Inflammatory macrophage treated with lipopolysaccharide for 1 hour (primary cell): ENCODE results near the gene DNAJA3.

ENCODE experiments used
- DNase-seq, 2 donors: peaks; one replicate each; pipeline ENCODE4 v3.0.0-alpha.2; 2020 to 2022

Gene DNAJA3

DNA sequence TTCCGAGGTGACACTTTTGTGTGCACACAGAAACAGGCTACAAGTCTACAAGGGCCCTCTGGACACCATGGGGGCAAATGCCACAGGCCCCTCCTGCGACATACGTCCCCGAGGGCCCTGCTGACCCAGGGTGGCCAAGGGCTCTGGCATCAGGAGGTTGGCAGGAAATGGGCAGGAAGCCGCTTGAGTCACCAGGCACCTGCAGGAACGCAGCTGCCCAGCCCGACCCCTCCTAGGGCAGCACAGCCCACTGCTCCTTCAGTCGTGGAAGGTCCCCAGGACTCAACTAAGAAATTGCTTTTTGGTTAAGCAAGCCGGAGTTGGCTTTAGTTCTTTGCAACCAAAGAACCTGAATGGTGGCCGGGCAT is 17.4 kb upstream of the DNAJA3 start:
- DNase-seq: no peak

- no peak for DNase-seq
Observed at GRCh38 chr16:4409081-4409932, 16.4 kb upstream of the DNAJA3 start.

- no peak for DNase-seq
Observed at GRCh38 chr16:4410335-4411075, 15.2 kb upstream of the DNAJA3 start.

GRCh38 chr16:4411684-4412083 is 14.0 kb upstream of the DNAJA3 start:
- no peak for DNase-seq

- DNase-seq: no peak
Observed at GRCh38 chr16:4412159-4412558, 13.5 kb upstream of the DNAJA3 start.

DNA sequence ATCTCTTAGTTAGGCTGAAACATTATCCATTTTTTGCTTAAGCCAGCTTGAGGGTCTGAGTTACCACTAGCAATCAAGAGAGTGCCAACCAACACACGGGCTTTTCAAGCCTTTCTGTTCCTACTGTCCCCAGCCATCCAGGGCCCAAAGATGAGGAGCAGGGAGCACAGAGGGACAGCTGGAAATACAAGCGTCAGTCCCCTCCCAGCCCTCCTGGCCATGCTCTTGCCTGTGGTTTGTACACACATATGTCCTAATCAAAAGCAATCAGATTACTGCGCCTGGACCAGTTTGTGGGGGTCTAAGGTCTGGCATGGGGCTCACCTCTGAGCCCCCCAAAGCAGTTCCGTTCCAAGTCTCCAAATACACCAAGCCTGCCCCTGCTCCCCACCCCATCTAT is 12.8 kb upstream of the DNAJA3 start:
- no peak for DNase-seq

- DNase-seq: no peak
Observed at GRCh38 chr16:4414187-4414917, 11.3 kb upstream of the DNAJA3 start.

GRCh38 chr16:4415538-4416199 is 10.0 kb upstream of the DNAJA3 start:
- DNase-seq: peak; percentile 82 to 83

DNA sequence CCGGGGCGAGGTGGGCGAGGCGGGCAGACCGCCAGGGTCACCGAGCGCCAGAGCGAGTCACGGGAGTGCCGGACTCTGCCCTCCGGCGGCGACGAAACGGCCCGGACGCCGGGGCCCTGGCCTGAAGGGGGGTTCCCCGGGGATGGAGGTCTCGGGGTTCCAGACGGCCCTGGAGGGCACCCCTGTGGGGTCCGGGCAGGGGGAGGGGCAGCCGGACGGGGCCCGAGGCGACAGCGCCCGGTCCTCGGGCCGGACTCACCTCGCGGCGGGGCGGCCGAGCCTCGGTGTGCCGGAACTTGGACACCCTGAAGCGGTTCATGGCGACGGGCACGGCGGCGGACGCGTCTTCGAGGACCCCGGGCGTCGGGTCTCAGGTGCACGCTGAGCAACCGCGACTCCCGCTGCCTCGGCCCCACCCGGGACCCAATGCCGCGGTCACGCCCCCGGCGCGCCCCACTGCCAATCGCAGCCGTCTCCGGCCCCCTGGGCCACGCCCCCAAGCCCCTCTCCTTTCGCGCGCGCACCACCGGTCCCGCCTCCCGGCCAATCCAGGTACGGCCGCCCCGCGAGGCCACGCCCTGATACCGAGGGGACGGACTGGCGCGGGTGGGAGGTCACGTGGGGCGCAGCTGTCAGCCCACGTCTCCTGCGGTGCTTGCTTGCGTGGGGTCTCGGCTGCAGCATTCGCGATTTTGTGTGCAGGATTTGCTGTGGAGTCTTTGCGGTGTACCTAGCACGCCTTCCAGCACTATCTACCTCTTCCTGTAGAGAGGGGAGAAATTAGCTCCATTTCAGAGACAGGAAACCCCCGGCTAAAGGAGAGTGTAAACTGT is 9.3 kb upstream of the DNAJA3 start, which contains the start of gene CORO7:
TSS of gene CORO7 (minus strand) at position 397 of the 833 bp plus-strand sequence. CDS start at position 319, 78 bp downstream.
- peak; percentile 92 to 96 for DNase-seq

GRCh38 chr16:4419402-4419959 is 6.2 kb upstream of the DNAJA3 start:
- DNase-seq: no peak

DNA sequence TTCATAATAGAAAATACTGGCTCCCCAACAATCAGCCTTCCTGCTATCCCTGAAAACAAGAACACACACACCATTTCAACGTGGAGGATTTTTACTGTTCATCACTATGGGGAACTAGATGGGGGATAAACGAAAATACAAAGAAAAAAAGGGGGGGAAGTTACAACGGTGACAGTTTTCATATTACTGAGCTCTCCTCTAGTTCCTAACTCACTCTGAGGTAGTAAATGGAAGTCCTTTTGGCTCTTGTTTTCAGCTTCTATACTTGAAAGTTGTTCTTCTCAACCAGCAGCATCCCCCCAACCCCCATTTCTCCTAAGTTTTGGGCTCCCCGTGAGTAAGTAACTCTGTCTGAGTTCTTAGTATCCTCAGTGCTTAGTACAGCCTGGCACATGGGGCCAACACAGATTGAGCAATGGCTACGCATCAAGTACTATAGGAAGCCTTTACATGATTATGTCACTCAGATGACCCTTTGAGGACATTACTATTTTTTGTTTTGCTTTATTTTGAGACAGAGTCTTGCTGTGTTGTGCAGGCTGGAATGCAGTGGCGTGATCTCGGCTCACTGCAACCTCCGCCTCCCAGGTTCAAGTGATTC is 5.1 kb upstream of the DNAJA3 start:
- peak in 1 of 2 donors; percentile 45 for DNase-seq

- peak in 1 of 2 donors; percentile 3 for DNase-seq
Observed at GRCh38 chr16:4426021-4426684, 485 bp downstream of the DNAJA3 start.

DNA sequence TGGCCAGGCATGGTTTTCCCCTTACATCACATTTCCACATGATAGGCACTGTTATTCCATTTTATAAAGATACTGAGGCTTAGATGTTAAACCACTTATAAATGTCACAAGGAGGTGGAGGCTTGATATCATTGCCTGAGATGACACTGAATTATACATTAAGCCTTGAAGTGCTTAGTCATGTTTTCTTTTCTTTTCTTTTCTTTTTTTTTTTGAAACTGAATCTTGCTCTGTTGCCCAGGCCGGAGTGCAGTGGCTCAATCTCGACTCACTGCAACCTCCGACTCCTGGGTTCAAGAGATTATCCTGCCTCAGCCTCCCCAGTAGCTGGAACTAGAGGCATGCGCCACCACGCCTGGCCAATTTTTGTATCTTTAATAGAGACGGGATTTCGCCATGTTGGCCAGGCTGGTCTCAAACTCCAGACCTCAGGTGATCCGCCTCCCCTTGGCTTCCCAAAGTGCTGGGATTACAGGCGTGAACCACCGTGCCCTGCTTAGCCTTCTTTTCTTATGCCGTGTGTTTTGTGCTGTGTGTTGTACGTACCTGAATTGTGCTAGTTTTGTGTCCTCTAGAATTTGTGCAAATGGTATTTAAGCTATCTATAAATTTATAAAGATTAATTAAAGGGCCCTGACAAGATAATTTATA is 1.2 kb downstream of the DNAJA3 start:
- no peak for DNase-seq

DNA sequence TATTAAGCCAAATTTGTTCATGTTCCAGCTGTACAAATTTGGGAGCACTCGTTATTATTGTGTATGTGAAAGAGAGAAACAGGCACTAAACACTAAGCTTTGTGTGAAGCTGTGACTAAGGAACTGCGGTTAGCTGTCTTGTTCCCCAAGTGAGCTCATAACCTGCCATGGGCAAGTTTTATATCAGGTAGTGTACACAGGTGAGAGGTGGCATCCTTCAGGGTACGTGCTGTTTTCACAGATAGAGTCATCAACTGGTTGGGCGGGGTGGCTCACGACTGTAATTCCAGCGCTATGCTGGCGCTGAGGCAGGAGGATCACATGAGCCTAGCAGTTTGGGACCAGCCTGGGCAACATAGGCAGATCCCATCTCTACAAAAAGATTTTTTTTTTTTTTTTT is 2.8 kb downstream of the DNAJA3 start:
- no peak for DNase-seq

DNA sequence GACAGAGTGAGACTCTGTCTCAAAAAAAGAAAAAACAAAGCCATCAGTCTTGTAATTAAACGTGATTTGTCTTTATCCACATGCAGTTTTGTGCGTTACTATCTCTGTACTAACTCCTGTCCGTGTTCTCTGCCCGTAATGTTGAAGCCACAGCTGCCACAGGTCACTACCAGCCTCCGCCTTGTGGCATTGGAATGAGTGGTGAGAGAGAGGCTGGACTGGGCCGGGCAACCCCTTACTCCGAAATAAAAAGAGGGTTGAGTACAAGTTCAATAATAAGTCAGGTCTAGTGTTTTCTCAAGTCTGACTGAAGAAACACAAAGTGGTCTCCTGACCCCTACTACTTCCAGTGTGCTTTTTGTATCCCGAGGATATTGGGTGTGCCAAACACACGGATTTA is 5.4 kb downstream of the DNAJA3 start:
- no peak for DNase-seq

DNA sequence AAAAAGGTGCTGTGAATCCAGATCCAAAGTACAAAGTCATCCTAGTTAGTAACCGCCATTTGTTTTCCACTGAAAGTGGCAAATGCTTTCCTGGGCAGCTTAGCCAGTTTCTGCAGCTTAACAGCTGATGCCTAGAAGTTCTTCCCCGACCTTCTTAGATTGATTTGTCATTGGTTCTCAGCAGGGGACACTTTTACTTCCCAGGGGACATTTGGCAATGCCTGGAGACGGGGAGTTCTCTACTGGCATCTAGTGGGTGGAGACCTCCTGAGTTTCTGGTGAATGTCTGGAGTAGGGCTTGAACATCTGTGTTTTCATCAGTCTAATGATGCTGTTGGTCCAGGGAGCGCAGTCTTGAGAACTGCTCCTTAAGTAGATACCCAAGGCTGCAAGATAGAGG is 7.6 kb downstream of the DNAJA3 start:
- DNase-seq: no peak

DNA sequence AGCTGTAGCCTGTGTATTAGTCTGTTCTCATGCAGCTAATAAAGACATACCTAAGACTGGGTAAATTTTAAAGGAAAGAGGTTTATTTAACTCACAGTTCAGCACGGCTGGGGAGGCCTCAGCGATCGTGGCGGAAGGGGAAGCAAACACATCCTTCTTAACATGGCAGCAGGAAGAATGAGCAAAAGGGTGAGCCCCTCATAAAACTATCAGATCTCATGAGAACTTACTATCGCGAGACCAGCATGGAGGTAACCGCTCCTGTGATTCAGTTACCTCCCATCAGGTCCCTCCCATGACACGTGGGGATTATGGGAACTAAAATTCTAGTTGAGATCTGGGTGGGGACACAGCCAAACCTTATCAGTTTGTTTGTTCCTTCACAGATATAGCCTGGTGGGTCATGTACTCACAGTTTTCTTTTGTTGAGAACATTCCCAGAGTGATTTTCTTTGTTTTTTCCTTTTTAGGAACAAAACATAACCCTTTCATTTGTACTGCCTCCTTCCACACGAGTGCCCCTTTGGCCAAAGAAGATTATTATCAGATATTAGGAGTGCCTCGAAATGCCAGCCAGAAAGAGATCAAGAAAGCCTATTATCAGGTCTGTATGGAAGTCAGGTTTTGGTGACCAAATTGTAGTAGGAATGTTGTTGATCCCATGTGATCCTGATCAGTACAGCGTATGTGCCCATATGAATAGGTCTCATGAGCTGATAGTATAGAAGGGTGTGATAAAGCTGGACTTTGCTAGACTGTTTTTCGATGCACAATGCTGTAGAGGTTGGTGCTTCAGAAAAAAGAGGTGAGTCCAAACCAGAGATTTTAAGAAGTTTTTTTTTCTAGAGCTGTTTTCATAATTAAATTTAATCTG is 8.5 kb downstream of the DNAJA3 start:
- no peak for DNase-seq

GRCh38 chr16:4435337-4436067 is 9.8 kb downstream of the DNAJA3 start:
- DNase-seq: no peak
